Body of pancreas (tissue), 4 donors: ENCODE measurements around the gene TNIK. TPM values are rescaled to one million over a fixed set of nuclear protein-coding genes. Genes with fewer than 3 reads are reported as not detected.

Experiments used
- ATAC-seq: fragments of 150-250 bp; one replicate; pipeline ENCODE4 v1.9.1; 2016
- DNase-seq, 4 donors: peaks; one replicate each; pipeline ENCODE4 v3.0.0-alpha.2; 2019
- H3K27ac ChIP-seq, 4 donors: fragments of 200-600 bp; sonication (generic); 1 replicate in 3 of 4; 2 replicates in 1 of 4; pipeline versions ENCODE4 v1.5.1 to v1.6.1; 2016 to 2019; ENCODE audit warnings: mild to moderate bottlenecking in 1 of 4, mixed read lengths in 1 of 4, moderate library complexity in 1 of 4
- H3K27me3 ChIP-seq, 2 donors: fragments of 200-600 bp; sonication (generic); one replicate each; pipeline ENCODE4 v1.6.0; 2016; ENCODE audit warnings: mild to moderate bottlenecking in 1 of 2
- H3K36me3 ChIP-seq, 2 donors: fragments of 200-600 bp; sonication (generic); replicated peaks in 1 of 2; 2 replicates each; pipeline ENCODE4 v1.5.1; 2016; ENCODE audit warnings: low read depth in 2 of 2; ENCODE audit not compliant: insufficient read depth in 1 of 2
- H3K4me1 ChIP-seq: fragments of 200-600 bp; sonication (generic); one replicate; pipeline ENCODE4 v1.6.0; 2016
- H3K4me3 ChIP-seq, 2 donors: fragments of 200-600 bp; sonication (generic); 1 replicate in 1 of 2; 2 replicates in 1 of 2; pipeline ENCODE4 v1.5.1; 2016 to 2019
- H3K9me3 ChIP-seq, 3 donors: fragments of 200-600 bp; sonication (generic); 1 replicate in 2 of 3; 2 replicates in 1 of 3; pipeline ENCODE4 v1.5.1; 2016
- CTCF ChIP-seq, 7 experiments: fragments of 450-650 bp in 4 of 7; fragments of 200-600 bp in 3 of 7; sonication (generic) in 3 of 7; IDR thresholded peaks; one replicate each; pipeline ENCODE4 v1.5.1; 2016 to 2019; ENCODE audit warnings: antibody characterized with exemption in 7 of 7
- POLR2A ChIP-seq, 3 donors: fragments of 450-650 bp; IDR thresholded peaks; one replicate each; pipeline ENCODE4 v1.6.1; 2016; ENCODE audit warnings: antibody characterized with exemption in 3 of 3, mild to moderate bottlenecking in 2 of 3
- WGBS, 2 donors: methylation state at CpG; one replicate each; pipeline ENCODE4 v1.1.5; 2017; 5-methylcytosine and 5-hydroxymethylcytosine counted together
- intact Hi-C: fragments of 100-400 bp; cut with DNase I; formaldehyde crosslinking; loops from one replicate; pipeline ENCODE4 v1.15.1; 2023
- total RNA-seq, 2 donors: library from RNA; depleted of rRNA; stranded (reverse); fragments of >200 nt; gene quantifications; one replicate each; pipeline ENCODE4 v1.1.0, GENCODE V29; 2016

The TNIK gene
- total RNA-seq, 2 donors from 2014 or later, result 7.6 to 9.6 TPM

GRCh38 chr3:171328419-171329082, 131.7 kb downstream of the TNIK start:
- intact Hi-C loops, result no loop called here
- H3K36me3 ChIP-seq, result no peaks in the 10 kb centered on the region
- ATAC-seq, result no peak
- no peak overlapping the region for H3K27ac ChIP-seq
- H3K4me1 ChIP-seq, result peaks cover 20% of the 10 kb centered on the region
- no peaks in the 10 kb centered on the region for H3K27me3 ChIP-seq
- 34 to 48% methylated on average over 3 of the region's 3 CpGs for WGBS, 2 donors
- TF ChIP-seq POLR2A (IDR thresholded peaks at IDR 0.05) (no peak), CTCF (IDR thresholded peaks at IDR 0.05) (peak in 2 of 7 experiments; percentile 7 to 14)
- no peak overlapping the region for H3K4me3 ChIP-seq
- DNase-seq, result peak in 3 of 4 donors; percentile 24 to 52 (median 49)
- no peaks in the 10 kb centered on the region for H3K9me3 ChIP-seq

- Histone ChIP-seq H3K27ac (no peak overlapping the region), H3K9me3 (no peaks in the 10 kb centered on the region), H3K4me1 (peaks cover 16% of the 10 kb centered on the region), H3K36me3 (no peaks in the 10 kb centered on the region), H3K4me3 (no peak overlapping the region), H3K27me3 (no peaks in the 10 kb centered on the region)
- 90 to 99% methylated on average over 7 of the region's 7 CpGs for WGBS, 2 donors
- intact Hi-C loops, result no loop called here
- no peak for ATAC-seq
- no peak for TF ChIP-seq CTCF (IDR thresholded peaks at IDR 0.05)
- TF ChIP-seq POLR2A (IDR thresholded peaks at IDR 0.05), result no peak
- DNase-seq, result no peak
Measured at GRCh38 chr3:171327441-171328174, 132.6 kb downstream of the TNIK start.

- no peak for DNase-seq
- 86 to 100% methylated on average over 1 of the region's 1 CpG for WGBS, 2 donors
- no peak overlapping the region for H3K27ac ChIP-seq
- H3K9me3 ChIP-seq, result no peaks in the 10 kb centered on the region
- TF ChIP-seq CTCF (IDR thresholded peaks at IDR 0.05), result no peak
- TF ChIP-seq POLR2A (IDR thresholded peaks at IDR 0.05), result no peak
- intact Hi-C loops, result no loop called here
- H3K4me1 ChIP-seq, result peaks cover 24% of the 10 kb centered on the region
- no peaks in the 10 kb centered on the region for H3K27me3 ChIP-seq
- H3K36me3 ChIP-seq, result no peaks in the 10 kb centered on the region
- ATAC-seq, result no peak
- H3K4me3 ChIP-seq, result no peak overlapping the region
Measured at GRCh38 chr3:171326717-171327440, 133.3 kb downstream of the TNIK start.

- no peak for TF ChIP-seq CTCF (IDR thresholded peaks at IDR 0.05)
- TF ChIP-seq POLR2A (IDR thresholded peaks at IDR 0.05), result peak in 2 of 3 donors; percentile 19 to 36
- no peaks in the 10 kb centered on the region for H3K9me3 ChIP-seq
- ATAC-seq, result peak; percentile 95
- DNase-seq, result peak; percentile 57 to 80 (median 63)
- H3K4me3 ChIP-seq, result no peak overlapping the region
- 25 to 35% methylated on average over 3 of the region's 3 CpGs for WGBS, 2 donors
- intact Hi-C loops, result no loop called here
- peaks cover 37% of the 10 kb centered on the region for H3K4me1 ChIP-seq
- H3K36me3 ChIP-seq, result no peaks in the 10 kb centered on the region
- no peaks in the 10 kb centered on the region for H3K27me3 ChIP-seq
- peak overlapping the region; percentile 29 to 70 (median 56) for H3K27ac ChIP-seq
Measured at GRCh38 chr3:171323938-171324536, 136.2 kb downstream of the TNIK start.
